CD4-positive, alpha-beta T cell treated with Interleukin-10 for 1 hour (primary cell): ENCODE measurements around the gene FIBIN.
"Not testable (repeated sequence)": the region's sequence is repeated elsewhere in the genome, so short reads cannot be mapped to it uniquely, and the experiment has no call there.

Experiments used
- DNase-seq: peaks from one replicate; pipeline ENCODE4 v3.0.0-alpha.2; 2020

FIBIN gene

GRCh38 chr11:26983645-26984044 lies 10.3 kb upstream of the FIBIN start:
- no peak for DNase-seq

DNA sequence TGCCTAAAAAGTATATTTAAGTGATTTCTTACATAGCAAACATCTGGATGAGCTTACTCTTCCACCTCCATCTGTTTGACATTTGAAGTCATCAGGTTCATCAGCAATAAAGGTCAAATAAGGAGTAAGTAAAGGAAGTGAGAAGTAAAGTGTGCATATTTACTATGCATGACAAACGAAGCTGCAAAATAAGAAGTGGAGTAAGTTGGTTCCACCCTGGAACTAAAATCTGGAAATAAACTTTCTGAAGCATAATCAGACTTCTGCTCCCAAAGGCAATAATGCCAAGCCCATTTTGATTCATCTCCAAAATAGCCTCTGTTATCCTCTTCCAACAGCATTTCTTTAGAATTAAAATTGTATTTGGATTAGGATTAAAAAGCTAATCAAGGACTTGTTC lies 8.4 kb upstream of the FIBIN start:
- no peak for DNase-seq

GRCh38 chr11:26985943-26986342 lies 8.0 kb upstream of the FIBIN start:
- no peak for DNase-seq

GRCh38 chr11:26987272-26987671 lies 6.6 kb upstream of the FIBIN start:
- no peak for DNase-seq

DNA sequence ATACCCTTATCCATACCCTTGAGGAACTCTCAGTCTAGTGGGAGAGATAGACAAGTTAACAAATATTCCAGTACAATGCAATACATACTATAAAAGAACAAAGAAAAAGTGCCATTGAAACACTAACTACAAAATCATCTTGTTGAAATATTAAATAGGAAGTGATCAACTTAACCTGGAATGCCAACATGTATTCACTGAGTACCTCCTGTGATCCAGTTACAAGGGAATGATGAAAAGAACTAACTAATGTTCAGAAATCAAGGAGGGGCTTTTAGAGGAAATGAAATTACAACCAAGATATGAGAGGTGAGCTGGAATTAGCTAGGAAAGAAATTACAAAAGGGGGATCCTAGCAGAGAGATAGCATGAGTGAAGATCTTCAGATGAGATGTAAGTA lies 6.2 kb upstream of the FIBIN start:
- no peak for DNase-seq

DNA sequence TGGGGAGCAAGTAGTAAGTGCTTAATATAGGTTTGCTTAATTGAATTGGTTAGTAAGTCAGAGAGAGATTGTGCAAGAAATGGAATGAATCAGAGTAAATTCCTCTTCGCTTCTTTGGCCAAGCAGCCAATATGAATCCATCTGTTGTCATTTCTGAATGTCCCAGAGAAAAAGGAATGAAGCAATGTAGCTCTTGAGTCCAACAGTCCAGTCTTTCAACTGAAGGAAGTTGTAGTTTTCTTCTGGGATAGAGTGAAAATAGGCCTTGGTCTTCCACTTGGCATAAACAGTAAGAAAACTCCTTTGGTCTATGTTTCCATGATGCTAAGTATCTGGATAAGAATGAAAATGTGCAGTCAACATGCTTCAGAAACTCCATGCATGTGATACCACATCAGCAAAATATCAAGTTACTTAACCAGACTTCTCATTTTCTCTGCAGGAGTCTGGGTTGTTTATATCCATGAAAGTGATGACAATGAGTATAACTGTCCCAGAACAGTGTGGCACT lies 1.8 kb upstream of the FIBIN start:
- DNase-seq: no peak

- no peak for DNase-seq
These were observed 751 bp downstream of the FIBIN start for GRCh38 chr11:26994631-26995095.

DNA sequence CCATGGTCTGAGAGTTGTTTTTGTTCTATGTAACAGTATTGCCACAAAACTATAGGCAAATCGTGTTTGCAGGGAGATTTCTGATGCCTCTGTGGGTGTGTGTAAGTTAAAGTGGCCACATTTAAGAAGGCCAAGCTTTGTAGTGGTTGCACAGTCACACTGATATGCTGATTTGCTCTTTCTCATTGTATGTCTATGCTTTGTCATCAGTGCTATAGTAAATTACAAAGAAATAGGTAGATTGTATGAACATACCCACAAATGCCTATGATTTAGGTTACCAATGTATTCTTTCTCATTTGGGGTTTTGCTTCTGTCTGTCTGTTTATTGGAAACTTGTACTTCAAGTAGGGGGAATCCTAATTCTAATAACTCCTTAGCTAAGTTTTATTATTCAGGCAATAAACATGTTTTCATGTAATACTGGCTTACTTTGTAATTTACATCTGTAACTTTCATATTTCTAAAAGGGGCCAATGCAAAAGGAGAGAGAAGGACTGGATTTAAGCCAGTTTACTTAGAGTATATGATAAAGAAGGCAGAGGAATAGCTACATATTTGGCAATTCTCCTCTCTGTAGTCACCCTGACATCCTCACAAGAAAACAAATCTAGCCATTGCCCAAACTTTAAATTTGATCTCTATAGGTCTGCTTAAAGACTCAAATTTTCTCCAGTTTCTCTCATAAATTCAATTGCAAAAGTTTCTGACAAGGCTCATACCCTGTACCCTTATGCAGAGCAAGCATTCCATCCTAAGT lies 2.0 kb downstream of the FIBIN start:
- no peak for DNase-seq

GRCh38 chr11:26997378-26997777 lies 3.5 kb downstream of the FIBIN start:
- DNase-seq: no peak

GRCh38 chr11:27001136-27001730 lies 7.3 kb downstream of the FIBIN start:
- not testable (repeated sequence) for DNase-seq

GRCh38 chr11:27002431-27002830 lies 8.5 kb downstream of the FIBIN start:
- DNase-seq: no peak

GRCh38 chr11:27002838-27003237 lies 8.9 kb downstream of the FIBIN start:
- no peak for DNase-seq

DNA sequence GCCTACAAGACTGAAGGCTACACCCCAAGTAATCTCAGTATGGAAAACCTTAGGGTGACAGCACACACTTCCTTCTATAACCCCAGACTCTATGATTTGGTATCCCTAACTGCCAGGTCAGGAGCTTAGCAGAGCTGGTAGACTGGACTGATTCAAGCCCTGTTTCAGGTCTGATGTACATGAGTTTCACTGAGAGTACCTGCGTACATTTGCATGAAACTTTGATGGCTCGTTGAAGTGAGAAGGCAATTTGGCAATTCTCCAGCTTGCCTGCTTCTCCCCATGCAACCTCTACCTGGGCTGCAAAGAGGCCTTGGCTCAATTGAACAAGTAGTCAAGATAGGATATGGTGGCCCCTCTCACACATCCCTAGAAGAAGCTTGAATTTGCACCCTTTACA lies 10.2 kb downstream of the FIBIN start:
- DNase-seq: no peak

DNA sequence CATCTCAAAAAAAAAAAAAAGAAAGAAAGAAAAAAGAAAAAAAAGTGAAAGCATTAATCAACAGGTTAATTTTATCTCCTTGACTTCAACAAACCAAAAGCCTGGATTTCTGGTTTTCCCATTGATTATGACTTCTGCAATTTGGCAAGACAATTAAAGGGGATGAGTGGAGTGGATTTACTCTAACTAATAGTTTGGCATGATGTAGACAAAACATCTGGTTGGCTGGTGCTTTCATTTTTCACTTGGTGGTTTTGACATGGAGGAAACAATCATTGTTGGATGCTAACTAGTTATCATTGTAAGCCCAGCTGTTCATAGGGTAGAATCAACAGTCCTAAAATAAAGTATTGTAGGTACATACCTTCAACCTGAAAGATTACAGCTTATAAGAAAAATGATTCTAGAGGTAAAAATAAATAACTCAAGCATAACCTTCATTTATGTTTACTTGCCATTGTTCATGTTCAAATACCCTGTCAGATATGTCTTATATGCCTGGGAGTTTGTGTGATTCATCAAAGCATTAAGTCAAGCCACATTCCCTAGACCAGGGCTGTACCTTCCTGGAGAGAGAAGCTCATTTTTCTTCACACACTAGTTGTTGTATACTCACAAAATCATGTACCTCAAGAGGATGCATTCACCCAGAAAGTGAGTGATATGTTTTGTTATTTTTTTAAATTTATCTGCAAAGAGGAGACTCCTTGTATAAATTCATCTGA lies 15.1 kb downstream of the FIBIN start:
- no peak for DNase-seq

- no peak for DNase-seq
These were observed 17.8 kb downstream of the FIBIN start for GRCh38 chr11:27011560-27012233.

GRCh38 chr11:27012234-27012921 lies 18.5 kb downstream of the FIBIN start:
- DNase-seq: no peak

- no peak for DNase-seq
These were observed 20.0 kb downstream of the FIBIN start for GRCh38 chr11:27013781-27014361.

- no peak for DNase-seq
These were observed 25.1 kb downstream of the FIBIN start for GRCh38 chr11:27018902-27019529.

DNA sequence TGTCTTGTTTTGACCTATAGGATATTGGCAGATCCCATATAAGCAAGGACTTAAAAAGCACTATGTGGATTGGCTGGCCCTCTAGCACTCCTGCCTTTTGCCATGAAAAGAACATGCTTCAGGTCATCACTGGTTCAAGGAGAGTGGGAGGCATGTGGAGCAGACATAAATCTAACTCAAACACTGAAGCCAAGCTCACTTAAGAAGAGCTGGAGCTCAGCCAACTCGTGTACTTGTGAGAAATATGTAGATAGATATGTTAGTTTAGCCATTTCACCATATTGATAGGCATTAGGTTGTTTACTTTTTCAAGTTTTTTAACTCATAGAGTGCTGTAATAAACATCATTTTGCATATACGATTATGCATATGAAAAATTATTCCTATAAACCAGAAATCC lies 26.8 kb downstream of the FIBIN start:
- DNase-seq: no peak

- DNase-seq: no peak
These were observed 28.8 kb downstream of the FIBIN start for GRCh38 chr11:27022659-27023251.

GRCh38 chr11:27024865-27025264 lies 31.0 kb downstream of the FIBIN start:
- no peak for DNase-seq
